HG02642 (cell line): ENCODE results near the gene ADAMTS2.
"Not testable (repeated sequence)": the region's sequence is repeated elsewhere in the genome, so short reads cannot be mapped to it uniquely, and the experiment has no call there.

Source experiments
- ATAC-seq: cut with Tn5 transposase; IDR thresholded peaks from one replicate; pipeline ENCODE4 v1.9.1; 2021; ENCODE audit warnings: mild to moderate bottlenecking; ENCODE audit not compliant: unreplicated experiment, poor library complexity

ADAMTS2 gene

GRCh38 chr5:179327021-179327735 is 18.1 kb downstream of the ADAMTS2 start:
- ATAC-seq, result no peak

GRCh38 chr5:179326122-179326927 is 18.9 kb downstream of the ADAMTS2 start:
- no peak for ATAC-seq

GRCh38 chr5:179325296-179326031 is 19.8 kb downstream of the ADAMTS2 start:
- ATAC-seq, result no peak

- no peak for ATAC-seq
Measured at GRCh38 chr5:179324760-179325295, 20.4 kb downstream of the ADAMTS2 start.

GRCh38 chr5:179324316-179324715 is 20.9 kb downstream of the ADAMTS2 start:
- ATAC-seq, result not testable (repeated sequence)

GRCh38 chr5:179323026-179323870 is 22.0 kb downstream of the ADAMTS2 start:
- ATAC-seq, result no peak

GRCh38 chr5:179322071-179323025 is 22.9 kb downstream of the ADAMTS2 start:
- no peak for ATAC-seq

- ATAC-seq, result no peak
Measured at GRCh38 chr5:179321206-179321987, 23.9 kb downstream of the ADAMTS2 start.

GRCh38 chr5:179319741-179320281 is 25.4 kb downstream of the ADAMTS2 start:
- no peak for ATAC-seq

- no peak for ATAC-seq
Measured at GRCh38 chr5:179319123-179319522, 26.1 kb downstream of the ADAMTS2 start.

- ATAC-seq, result no peak
Measured at GRCh38 chr5:179318221-179318955, 26.9 kb downstream of the ADAMTS2 start.

- no peak for ATAC-seq
Measured at GRCh38 chr5:179317411-179318220, 27.6 kb downstream of the ADAMTS2 start.

GRCh38 chr5:179316982-179317381 is 28.3 kb downstream of the ADAMTS2 start:
- ATAC-seq, result no peak

GRCh38 chr5:179316111-179316551 is 29.1 kb downstream of the ADAMTS2 start:
- no peak for ATAC-seq

GRCh38 chr5:179315356-179315890 is 29.8 kb downstream of the ADAMTS2 start:
- no peak for ATAC-seq
